Mesenchymal stem cell (in vitro differentiated cells and primary cell): ENCODE measurements around the gene TMEM187.
A peak's percentile ranks its signal among the peaks of the same experiment; 100 is the strongest.

Source experiments
- DNase-seq: peaks from one replicate; pipeline ENCODE4 v3.0.0-alpha.2; 2013
- H2AFZ ChIP-seq: one replicate; pipeline ENCODE4 v1.6.1; 2013; ENCODE audit warnings: low read depth, mild to moderate bottlenecking, control low read depth, inconsistent platforms, low read length, moderate library complexity
- H2AK5ac ChIP-seq: 2 replicates; pipeline ENCODE4 v1.6.1; 2013; ENCODE audit warnings: low read length, moderate library complexity, mild to moderate bottlenecking, inconsistent platforms; ENCODE audit not compliant: severe bottlenecking
- H2BK120ac ChIP-seq: one replicate; pipeline ENCODE4 v1.6.1; 2013; ENCODE audit warnings: low read depth, mild to moderate bottlenecking, inconsistent platforms, low read length, moderate library complexity
- H2BK12ac ChIP-seq, 2 experiments: one replicate each; pipeline ENCODE4 v1.6.1; 2013; ENCODE audit warnings: inconsistent platforms in 2 of 2, low read length in 2 of 2, mild to moderate bottlenecking in 2 of 2, moderate library complexity in 2 of 2, control low read depth in 1 of 2
- H2BK15ac ChIP-seq: one replicate; pipeline ENCODE4 v1.6.1; 2013; ENCODE audit warnings: mild to moderate bottlenecking, low read depth, inconsistent platforms; ENCODE audit not compliant: poor library complexity, severe bottlenecking
- H2BK5ac ChIP-seq: 2 replicates; pipeline ENCODE4 v1.6.1; 2013; ENCODE audit warnings: low read depth, mild to moderate bottlenecking, low read length, control low read depth, inconsistent platforms; ENCODE audit not compliant: poor library complexity, severe bottlenecking
- H3K14ac ChIP-seq, 2 experiments: one replicate each; pipeline ENCODE4 v1.6.1; 2013; ENCODE audit warnings: inconsistent platforms in 2 of 2, low read length in 2 of 2, control low read depth in 1 of 2, mild to moderate bottlenecking in 1 of 2, moderate library complexity in 1 of 2
- H3K18ac ChIP-seq, 2 experiments: one replicate each; pipeline ENCODE4 v1.6.1; 2013; ENCODE audit warnings: inconsistent platforms in 2 of 2, low read length in 2 of 2, control low read depth in 1 of 2, low read depth in 1 of 2, mild to moderate bottlenecking in 1 of 2
- H3K23ac ChIP-seq, 2 experiments: one replicate each; pipeline ENCODE4 v1.6.1; 2013; ENCODE audit warnings: inconsistent platforms in 2 of 2, low read length in 2 of 2, mild to moderate bottlenecking in 2 of 2, moderate library complexity in 2 of 2, control low read depth in 1 of 2
- H3K27ac ChIP-seq: 2 replicates; pipeline ENCODE4 v1.5.1; 2013; ENCODE audit warnings: mild to moderate bottlenecking, moderate library complexity, low read length, control low read depth, inconsistent platforms; ENCODE audit not compliant: poor library complexity, severe bottlenecking
- H3K27me3 ChIP-seq, 2 experiments: 2 replicates each; pipeline versions ENCODE4 v1.6.1 to v1.7.0; 2013; ENCODE audit warnings: low read length in 2 of 2, mild to moderate bottlenecking in 2 of 2, moderate library complexity in 2 of 2, control low read depth in 1 of 2, inconsistent platforms in 1 of 2; ENCODE audit not compliant: control insufficient read depth in 1 of 2, insufficient read depth in 1 of 2
- H3K36me3 ChIP-seq, 2 experiments: 2 replicates each; pipeline versions ENCODE4 v1.6.1 to v1.7.0; 2013; ENCODE audit warnings: low read length in 2 of 2, control low read depth in 1 of 2, inconsistent platforms in 1 of 2, low read depth in 1 of 2, mild to moderate bottlenecking in 1 of 2; ENCODE audit not compliant: insufficient read depth in 2 of 2, control insufficient read depth in 1 of 2
- H3K4ac ChIP-seq, 2 experiments: one replicate each; pipeline ENCODE4 v1.6.1; 2013; ENCODE audit warnings: inconsistent platforms in 2 of 2, low read length in 2 of 2, mild to moderate bottlenecking in 2 of 2, moderate library complexity in 2 of 2, control low read depth in 1 of 2, low read depth in 1 of 2
- H3K4me1 ChIP-seq: 2 replicates; pipeline ENCODE4 v1.6.1; 2013; ENCODE audit warnings: low read depth, low read length, control low read depth; ENCODE audit not compliant: control insufficient read depth, insufficient read depth
- H3K4me2 ChIP-seq: 2 replicates; pipeline ENCODE4 v1.6.1; 2013; ENCODE audit warnings: low read length, mild to moderate bottlenecking, inconsistent platforms; ENCODE audit not compliant: poor library complexity, severe bottlenecking
- H3K4me3 ChIP-seq, 2 experiments: 2 replicates each; pipeline versions ENCODE4 v1.5.1 to v1.7.0; 2013; ENCODE audit warnings: low read length in 2 of 2, mild to moderate bottlenecking in 2 of 2, control low read depth in 1 of 2, low read depth in 1 of 2; ENCODE audit not compliant: insufficient read depth in 1 of 2
- H3K79me1 ChIP-seq: replicated peaks from 2 replicates; pipeline ENCODE4 v1.6.1; 2013; ENCODE audit warnings: mild to moderate bottlenecking, control low read depth, low read length, inconsistent platforms; ENCODE audit not compliant: poor library complexity, severe bottlenecking
- H3K9ac ChIP-seq: 2 replicates; pipeline ENCODE4 v1.7.0; 2013; ENCODE audit warnings: mild to moderate bottlenecking, low read length, moderate library complexity
- H3K9me3 ChIP-seq: 2 replicates; pipeline ENCODE4 v1.7.0; 2013; ENCODE audit warnings: mild to moderate bottlenecking, low read length; ENCODE audit not compliant: control insufficient read depth
- H4K8ac ChIP-seq: one replicate; pipeline ENCODE4 v1.6.1; 2013; ENCODE audit warnings: inconsistent platforms, mild to moderate bottlenecking, low read length, moderate library complexity
- H4K91ac ChIP-seq: one replicate; pipeline ENCODE4 v1.6.1; 2013; ENCODE audit warnings: mild to moderate bottlenecking, low read length, inconsistent platforms
- WGBS: methylation state at CpG from one replicate; pipeline ENCODE4 v1.1.7; 2013; ENCODE audit warnings: mixed read lengths; 5-methylcytosine and 5-hydroxymethylcytosine counted together

The TMEM187 gene

GRCh38 chrX:154024271-154024670, 51.7 kb downstream of the TMEM187 start:
- Histone ChIP-seq H3K36me3 (peaks cover 25 to 34% of the 10 kb centered on the region in 2 experiments), H2AK5ac (no peak overlapping the region), H3K4me3 (no peak overlapping the region), H4K91ac (no peak overlapping the region), H3K4ac (no peak overlapping the region), H2BK15ac (no peak overlapping the region), H3K4me2 (no peak overlapping the region), H3K4me1 (peaks cover 25% of the 10 kb centered on the region), H3K27ac (no peak overlapping the region), H3K9ac (no peak overlapping the region), H2AFZ (no peak overlapping the region), H3K18ac (no peak overlapping the region), H3K14ac (no peak overlapping the region), H3K9me3 (no peaks in the 10 kb centered on the region), H2BK120ac (no peak overlapping the region), H3K23ac (no peak overlapping the region), H3K27me3 (peaks cover 0 to 32% of the 10 kb centered on the region in 2 experiments), H3K79me1 (peaks cover 17% of the 10 kb centered on the region), H2BK5ac (no peak overlapping the region), H2BK12ac (no peak overlapping the region), H4K8ac (no peak overlapping the region)
- no peak for DNase-seq
- 94% methylated on average over 14 of the region's 15 CpGs for WGBS

- H3K27ac ChIP-seq = no peak overlapping the region
- H2BK12ac ChIP-seq = no peak overlapping the region
- H3K23ac ChIP-seq = no peak overlapping the region
- no peak overlapping the region for H3K4me3 ChIP-seq
- WGBS = 88% methylated on average over 3 of the region's 8 CpGs
- no peak overlapping the region for H2BK15ac ChIP-seq
- no peak overlapping the region for H2AFZ ChIP-seq
- H3K14ac ChIP-seq = no peak overlapping the region
- H4K8ac ChIP-seq = peak overlapping the region; percentile 49
- H3K18ac ChIP-seq = no peak overlapping the region
- H3K9me3 ChIP-seq = no peaks in the 10 kb centered on the region
- DNase-seq = no peak
- H3K4me1 ChIP-seq = peaks cover 22% of the 10 kb centered on the region
- peaks cover 35 to 43% of the 10 kb centered on the region in 2 experiments for H3K36me3 ChIP-seq
- no peak overlapping the region for H3K4me2 ChIP-seq
- no peak overlapping the region for H2BK5ac ChIP-seq
- no peak overlapping the region for H3K4ac ChIP-seq
- H2BK120ac ChIP-seq = no peak overlapping the region
- peaks cover 21% of the 10 kb centered on the region for H3K79me1 ChIP-seq
- H3K9ac ChIP-seq = no peak overlapping the region
- H4K91ac ChIP-seq = no peak overlapping the region
- no peak overlapping the region for H2AK5ac ChIP-seq
- peaks cover 0 to 35% of the 10 kb centered on the region in 2 experiments for H3K27me3 ChIP-seq
Measured at GRCh38 chrX:154025230-154025629, 52.7 kb downstream of the TMEM187 start.

GRCh38 chrX:154026136-154027021, 53.8 kb downstream of the TMEM187 start:
- Histone ChIP-seq H3K9me3 (no peaks in the 10 kb centered on the region), H3K79me1 (peaks cover 21% of the 10 kb centered on the region), H2BK15ac (no peak overlapping the region), H3K23ac (no peak overlapping the region), H2BK120ac (no peak overlapping the region), H2AK5ac (no peak overlapping the region), H3K9ac (no peak overlapping the region), H4K91ac (no peak overlapping the region), H3K27ac (no peak overlapping the region), H2AFZ (no peak overlapping the region), H3K4me1 (peaks cover 10% of the 10 kb centered on the region), H3K4ac (no peak overlapping the region), H3K4me2 (no peak overlapping the region), H4K8ac (no peak overlapping the region), H3K14ac (no peak overlapping the region), H2BK12ac (no peak overlapping the region), H3K18ac (no peak overlapping the region), H3K36me3 (peaks cover 45 to 55% of the 10 kb centered on the region in 2 experiments), H3K27me3 (peaks cover 0 to 32% of the 10 kb centered on the region in 2 experiments), H3K4me3 (no peak overlapping the region), H2BK5ac (no peak overlapping the region)
- no peak for DNase-seq
- WGBS = over 99% methylated on average over 16 of the region's 21 CpGs

- Histone ChIP-seq H2BK15ac (no peak overlapping the region), H2BK12ac (no peak overlapping the region), H4K91ac (no peak overlapping the region), H3K9me3 (no peaks in the 10 kb centered on the region), H2AK5ac (no peak overlapping the region), H3K36me3 (peaks cover 51 to 60% of the 10 kb centered on the region in 2 experiments), H3K4me2 (no peak overlapping the region), H3K18ac (no peak overlapping the region), H3K27ac (no peak overlapping the region), H3K23ac (no peak overlapping the region), H2AFZ (no peak overlapping the region), H3K4ac (no peak overlapping the region), H2BK120ac (no peak overlapping the region), H3K4me3 (no peak overlapping the region), H3K4me1 (peaks cover 9% of the 10 kb centered on the region), H3K27me3 (peaks cover 0 to 31% of the 10 kb centered on the region in 2 experiments), H3K79me1 (peaks cover 24% of the 10 kb centered on the region), H3K14ac (no peak overlapping the region), H2BK5ac (no peak overlapping the region), H4K8ac (no peak overlapping the region), H3K9ac (no peak overlapping the region)
- no peak for DNase-seq
- WGBS = 90% methylated on average over 6 of the region's 6 CpGs
Measured at GRCh38 chrX:154027022-154027402, 54.5 kb downstream of the TMEM187 start.
